Neuronal stem cell (in vitro differentiated cells): ENCODE measurements around the gene TRIM17.

Experiments
- DNase-seq: peaks from one replicate; pipeline ENCODE4 v3.0.0-alpha.2; 2013; ENCODE audit warnings: low spot score
- H2AFZ ChIP-seq: one replicate; pipeline ENCODE4 v1.6.1; 2013; ENCODE audit warnings: mild to moderate bottlenecking, low read length, inconsistent platforms
- H2AK5ac ChIP-seq: 2 replicates; pipeline ENCODE4 v1.6.1; 2013; ENCODE audit warnings: low read depth, mild to moderate bottlenecking, inconsistent platforms, low read length, moderate library complexity, mixed read lengths
- H2BK120ac ChIP-seq: 2 replicates; pipeline ENCODE4 v1.6.1; 2013; ENCODE audit warnings: low read depth, mild to moderate bottlenecking, inconsistent platforms, low read length, moderate library complexity, mixed read lengths
- H2BK12ac ChIP-seq: one replicate; pipeline ENCODE4 v1.6.1; 2013; ENCODE audit warnings: low read length, inconsistent platforms
- H2BK15ac ChIP-seq: 2 replicates; pipeline ENCODE4 v1.6.1; 2013; ENCODE audit warnings: mild to moderate bottlenecking, low read length, inconsistent platforms, mixed read lengths
- H2BK5ac ChIP-seq: one replicate; pipeline ENCODE4 v1.6.1; 2013; ENCODE audit warnings: inconsistent platforms, mild to moderate bottlenecking, low read length, moderate library complexity
- H3K14ac ChIP-seq: one replicate; pipeline ENCODE4 v1.6.1; 2013; ENCODE audit warnings: low read length, inconsistent platforms
- H3K18ac ChIP-seq: 2 replicates; pipeline ENCODE4 v1.6.1; 2013; ENCODE audit warnings: low read length, inconsistent platforms
- H3K23ac ChIP-seq: 2 replicates; pipeline ENCODE4 v1.6.1; 2013; ENCODE audit warnings: low read depth, mild to moderate bottlenecking, mixed read lengths, low read length, inconsistent platforms; ENCODE audit not compliant: poor library complexity
- H3K27ac ChIP-seq: replicated peaks from 3 replicates; pipeline ENCODE4 v1.5.1; 2013; ENCODE audit warnings: low read length, inconsistent platforms
- H3K27me3 ChIP-seq, 3 experiments: 2 replicates each; pipeline ENCODE4 v1.6.1; 2013; ENCODE audit warnings: low read length in 3 of 3, mild to moderate bottlenecking in 2 of 3, inconsistent platforms in 1 of 3, low read depth in 1 of 3, mixed read lengths in 1 of 3, moderate library complexity in 1 of 3; ENCODE audit not compliant: control insufficient read depth in 3 of 3, insufficient read depth in 3 of 3
- H3K36me3 ChIP-seq, 2 donors: replicated peaks in 1 of 2; 2 replicates each; pipeline ENCODE4 v1.6.1; 2013; ENCODE audit warnings: low read length in 2 of 2; ENCODE audit not compliant: control insufficient read depth in 2 of 2, insufficient read depth in 2 of 2
- H3K4ac ChIP-seq: 2 replicates; pipeline ENCODE4 v1.6.1; 2013; ENCODE audit warnings: inconsistent platforms, mild to moderate bottlenecking, low read length, moderate library complexity
- H3K4me1 ChIP-seq, 2 donors: 1 replicate in 1 of 2; 2 replicates in 1 of 2; pipeline ENCODE4 v1.6.1; 2013; ENCODE audit warnings: low read length in 2 of 2, low read depth in 1 of 2; ENCODE audit not compliant: control insufficient read depth in 2 of 2, insufficient read depth in 1 of 2
- H3K4me2 ChIP-seq: one replicate; pipeline ENCODE4 v1.6.1; 2013; ENCODE audit warnings: mild to moderate bottlenecking, low read length, inconsistent platforms; ENCODE audit not compliant: insufficient read depth, poor library complexity, severe bottlenecking
- H3K4me3 ChIP-seq, 2 donors: 2 replicates each; pipeline ENCODE4 v1.5.1; 2013; ENCODE audit warnings: low read length in 2 of 2, mild to moderate bottlenecking in 2 of 2, inconsistent platforms in 1 of 2, moderate library complexity in 1 of 2
- H3K79me1 ChIP-seq: one replicate; pipeline ENCODE4 v1.6.1; 2013; ENCODE audit warnings: low read depth, mild to moderate bottlenecking, inconsistent platforms, low read length, moderate library complexity
- H3K9ac ChIP-seq: one replicate; pipeline ENCODE4 v1.6.1; 2013; ENCODE audit warnings: mild to moderate bottlenecking, low read depth, low read length, inconsistent platforms; ENCODE audit not compliant: poor library complexity
- H3K9me3 ChIP-seq, 2 donors: replicated peaks in 1 of 2; 2 replicates each; pipeline versions ENCODE3 to v1.6.1; 2013; ENCODE audit warnings: low read length in 2 of 2, mild to moderate bottlenecking in 2 of 2, inconsistent platforms in 1 of 2, low read depth in 1 of 2, mixed read lengths in 1 of 2, moderate library complexity in 1 of 2; ENCODE audit not compliant: control insufficient read depth in 2 of 2, insufficient read depth in 1 of 2
- H4K8ac ChIP-seq: one replicate; pipeline ENCODE4 v1.6.1; 2013; ENCODE audit warnings: low read depth, mild to moderate bottlenecking, inconsistent platforms, low read length, moderate library complexity
- H4K91ac ChIP-seq: one replicate; pipeline ENCODE4 v1.6.1; 2013; ENCODE audit warnings: low read length, low read depth, mild to moderate bottlenecking, inconsistent platforms; ENCODE audit not compliant: poor library complexity
- WGBS, 2 donors: extraction: QIAGEN DNeasy Blood & Tissue Kit; methylation state at CpG; one replicate each; pipeline ENCODE4 v1.1.7; 2013; ENCODE audit warnings: missing lambda C conversion rate in 2 of 2, mixed read lengths in 1 of 2; ENCODE audit not compliant: insufficient read length in 2 of 2, insufficient replicate concordance in 1 of 2; ENCODE audit errors: extremely low coverage in 2 of 2; 5-methylcytosine and 5-hydroxymethylcytosine counted together

The TRIM17 gene

DNA sequence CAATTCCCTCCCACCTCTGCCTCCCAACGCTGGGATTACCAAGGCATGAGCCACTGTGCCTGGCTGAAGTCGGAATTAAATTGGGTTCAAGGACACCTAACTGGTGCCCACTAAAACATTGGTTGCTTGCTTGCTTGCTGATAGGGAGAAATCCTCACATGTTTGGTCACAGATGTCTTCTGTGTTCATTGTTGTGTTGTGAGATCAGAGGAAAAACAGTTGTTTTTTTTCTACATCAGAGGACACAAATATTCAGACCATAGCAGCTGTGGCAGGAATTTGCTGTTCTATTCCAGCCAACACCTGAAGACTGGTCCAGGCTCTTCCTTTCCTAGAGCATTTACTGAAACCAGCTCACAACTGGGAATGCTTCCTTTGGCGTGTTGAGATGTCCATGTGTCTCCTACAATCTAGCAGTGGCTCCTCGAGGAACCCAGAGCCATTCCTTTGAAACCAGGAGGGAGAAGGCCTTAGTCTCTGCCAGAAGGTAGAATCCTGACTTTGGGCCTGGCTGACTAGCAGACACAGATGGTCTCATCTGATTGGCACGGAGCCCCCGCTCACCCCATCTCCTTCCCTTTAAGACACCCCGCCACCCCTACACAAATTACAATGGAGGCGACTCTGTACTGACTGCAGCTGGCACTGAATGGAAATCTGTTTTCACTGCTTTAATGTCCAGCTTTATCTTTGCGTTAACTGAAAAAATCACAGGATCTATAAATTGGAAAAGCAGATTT is 24.3 kb upstream of the TRIM17 start:
- Histone ChIP-seq H2BK120ac (no peak overlapping the region), H3K79me1 (no peaks in the 10 kb centered on the region), H3K18ac (no peak overlapping the region), H3K9me3 (no peaks in the 10 kb centered on the region), H3K9ac (no peak overlapping the region), H3K4me2 (no peak overlapping the region), H4K8ac (no peak overlapping the region), H3K27ac (no peak overlapping the region), H3K14ac (no peak overlapping the region), H2BK5ac (no peak overlapping the region), H3K23ac (no peak overlapping the region), H3K27me3 (peaks cover 0 to 12% (median 7%) of the 10 kb centered on the region in 3 experiments), H2BK12ac (no peak overlapping the region), H3K4me3 (no peak overlapping the region), H3K4ac (no peak overlapping the region), H2BK15ac (no peak overlapping the region), H4K91ac (no peak overlapping the region), H3K4me1 (peaks cover 0 to 1% of the 10 kb centered on the region in 2 donors), H2AK5ac (no peak overlapping the region), H2AFZ (no peak overlapping the region), H3K36me3 (no peaks in the 10 kb centered on the region)
- no peak for DNase-seq
- no CpG with 5 or more reads among the region's 9 CpGs for WGBS, 2 donors

DNA sequence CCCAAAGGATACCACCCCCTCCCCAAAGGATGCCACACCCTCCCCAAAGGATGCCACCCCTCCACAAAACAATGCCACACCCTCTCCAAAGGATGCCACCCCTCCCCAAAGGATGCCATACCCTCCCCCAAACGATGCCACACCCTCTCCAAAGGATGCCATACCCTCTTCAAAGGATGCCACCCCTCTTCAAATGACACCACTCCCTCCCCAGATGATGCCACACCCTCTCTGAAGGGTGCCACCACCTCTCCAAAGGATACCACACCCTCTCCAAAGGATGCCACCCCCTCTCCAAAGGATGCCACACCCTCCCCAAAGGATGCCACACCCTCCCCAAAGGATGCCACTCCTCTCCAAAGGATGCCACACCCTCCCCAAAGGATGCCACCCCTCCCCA is 21.6 kb upstream of the TRIM17 start:
- Histone ChIP-seq H3K79me1 (no peaks in the 10 kb centered on the region), H3K9me3 (no peaks in the 10 kb centered on the region), H2BK15ac (no peak overlapping the region), H2BK5ac (no peak overlapping the region), H3K4me2 (no peak overlapping the region), H3K4me1 (peaks cover 0 to 2% of the 10 kb centered on the region in 2 donors), H3K27me3 (peaks cover 0 to 7% (median 0%) of the 10 kb centered on the region in 3 experiments), H2AFZ (no peak overlapping the region), H3K23ac (no peak overlapping the region), H3K4me3 (no peak overlapping the region), H3K4ac (no peak overlapping the region), H3K27ac (no peak overlapping the region), H4K8ac (no peak overlapping the region), H3K14ac (no peak overlapping the region), H3K36me3 (no peaks in the 10 kb centered on the region), H2BK12ac (no peak overlapping the region), H2BK120ac (no peak overlapping the region), H2AK5ac (no peak overlapping the region), H3K18ac (no peak overlapping the region), H4K91ac (no peak overlapping the region), H3K9ac (no peak overlapping the region)
- DNase-seq: no peak
- no CpG with 5 or more reads among the region's 1 CpG for WGBS, 2 donors

GRCh38 chr1:228437424-228437962 is 20.8 kb upstream of the TRIM17 start:
- WGBS, 2 donors: no CpG with 5 or more reads among the region's 7 CpGs
- Histone ChIP-seq H2AFZ (no peak overlapping the region), H3K4me1 (peaks cover 0 to 2% of the 10 kb centered on the region in 2 donors), H3K4me3 (no peak overlapping the region), H3K9me3 (no peaks in the 10 kb centered on the region), H3K27ac (no peak overlapping the region), H3K9ac (no peak overlapping the region), H4K91ac (no peak overlapping the region), H3K36me3 (no peaks in the 10 kb centered on the region), H3K4me2 (no peak overlapping the region), H3K79me1 (no peaks in the 10 kb centered on the region), H3K4ac (no peak overlapping the region), H4K8ac (no peak overlapping the region), H2AK5ac (no peak overlapping the region), H2BK12ac (no peak overlapping the region), H2BK5ac (no peak overlapping the region), H2BK120ac (no peak overlapping the region), H3K23ac (no peak overlapping the region), H3K14ac (no peak overlapping the region), H2BK15ac (no peak overlapping the region), H3K27me3 (peaks cover 0 to 7% (median 0%) of the 10 kb centered on the region in 3 experiments), H3K18ac (no peak overlapping the region)
- no peak for DNase-seq

- Histone ChIP-seq H3K4me1 (peaks cover 0 to 2% of the 10 kb centered on the region in 2 donors), H3K9ac (no peak overlapping the region), H2AFZ (no peak overlapping the region), H4K91ac (no peak overlapping the region), H3K4me3 (no peak overlapping the region), H3K9me3 (no peaks in the 10 kb centered on the region), H3K4me2 (no peak overlapping the region), H4K8ac (no peak overlapping the region), H3K23ac (no peak overlapping the region), H2BK15ac (no peak overlapping the region), H2BK120ac (no peak overlapping the region), H3K18ac (no peak overlapping the region), H3K36me3 (no peaks in the 10 kb centered on the region), H2BK5ac (no peak overlapping the region), H2AK5ac (no peak overlapping the region), H3K79me1 (no peaks in the 10 kb centered on the region), H3K14ac (no peak overlapping the region), H3K4ac (no peak overlapping the region), H3K27me3 (no peaks in the 10 kb centered on the region), H2BK12ac (no peak overlapping the region), H3K27ac (no peak overlapping the region)
- DNase-seq: no peak
- WGBS, 2 donors: no CpG with 5 or more reads among the region's 4 CpGs
These were observed 18.0 kb upstream of the TRIM17 start for GRCh38 chr1:228434689-228435088.
